Left hindlimb (tissue), 1 donor: Measurements from ENCODE around the gene GLYATL3.

ENCODE experiments used
- DNase-seq: peaks from one replicate; pipeline ENCODE4 v3.0.0-alpha.2; 2018

Gene GLYATL3

DNA sequence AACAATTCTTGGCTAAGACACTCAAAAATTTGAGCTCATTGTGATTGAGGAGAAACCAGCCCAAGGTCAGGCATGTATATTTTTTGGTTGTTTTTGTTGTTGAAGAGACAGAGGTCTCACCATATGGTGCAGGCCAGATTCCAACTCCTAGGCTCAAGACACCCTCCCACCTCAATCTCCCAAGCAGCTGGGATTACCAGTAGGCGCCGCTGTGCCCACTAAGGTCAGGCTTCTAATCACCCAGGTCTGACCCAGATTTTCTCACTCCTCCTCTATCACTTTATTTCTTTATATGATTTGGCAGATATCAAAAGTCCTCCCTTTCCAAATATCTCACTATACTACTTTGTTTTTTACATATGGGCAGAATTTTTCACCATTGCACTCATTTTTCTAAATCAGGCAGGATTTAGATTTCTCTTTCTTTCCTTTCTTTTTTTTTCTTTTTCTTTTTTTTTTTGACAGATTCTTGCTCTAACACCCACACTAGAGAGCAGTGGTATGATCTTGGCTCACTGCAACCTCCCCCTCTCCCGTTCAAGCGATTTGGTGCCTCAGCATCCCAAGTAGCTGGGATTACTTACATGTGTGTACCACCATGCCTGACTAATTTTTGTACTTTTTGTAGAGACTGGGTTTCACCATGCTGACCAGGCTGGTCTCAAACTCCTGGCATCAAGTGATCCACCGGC, 49.0 kb downstream of the GLYATL3 start:
- no peak for DNase-seq

DNA sequence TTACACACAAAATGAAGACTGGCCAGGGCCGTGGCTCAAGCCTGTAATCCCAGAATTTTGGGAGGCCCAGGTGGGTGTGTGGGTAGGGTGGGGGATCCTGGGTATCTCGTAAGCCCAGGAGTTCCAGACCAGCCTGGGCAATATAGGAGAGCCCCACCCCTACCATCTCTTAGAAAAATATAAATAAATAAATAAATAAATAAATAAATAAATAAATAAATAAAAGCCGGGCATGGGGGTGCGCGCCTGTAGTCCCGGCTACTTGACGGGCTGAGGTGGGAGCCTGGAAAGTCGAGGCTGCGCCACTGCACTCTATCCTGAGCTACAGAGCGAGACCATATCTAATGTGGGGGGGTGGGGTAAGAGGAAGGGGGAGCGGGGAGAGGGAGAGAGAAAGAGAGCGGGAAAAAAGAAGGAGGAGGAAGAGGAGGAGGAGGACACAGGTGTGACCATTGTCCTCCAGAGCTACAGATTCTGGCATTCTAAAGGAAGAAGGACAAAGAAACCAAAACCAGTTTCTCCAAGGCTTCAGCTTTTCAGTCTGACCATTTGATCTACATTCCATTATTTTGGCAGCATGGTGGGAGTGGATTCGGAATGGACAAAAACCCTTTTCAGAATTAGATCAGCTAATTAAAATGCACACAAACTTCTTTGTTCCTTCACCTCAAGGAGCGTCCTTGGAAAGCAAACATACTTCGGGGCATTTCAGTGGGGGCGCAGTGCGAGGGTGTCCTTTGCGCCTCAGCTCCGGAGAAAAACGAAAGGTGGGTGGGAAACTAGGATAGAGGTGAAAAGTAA, 50.2 kb downstream of the GLYATL3 start:
- no peak for DNase-seq

DNA sequence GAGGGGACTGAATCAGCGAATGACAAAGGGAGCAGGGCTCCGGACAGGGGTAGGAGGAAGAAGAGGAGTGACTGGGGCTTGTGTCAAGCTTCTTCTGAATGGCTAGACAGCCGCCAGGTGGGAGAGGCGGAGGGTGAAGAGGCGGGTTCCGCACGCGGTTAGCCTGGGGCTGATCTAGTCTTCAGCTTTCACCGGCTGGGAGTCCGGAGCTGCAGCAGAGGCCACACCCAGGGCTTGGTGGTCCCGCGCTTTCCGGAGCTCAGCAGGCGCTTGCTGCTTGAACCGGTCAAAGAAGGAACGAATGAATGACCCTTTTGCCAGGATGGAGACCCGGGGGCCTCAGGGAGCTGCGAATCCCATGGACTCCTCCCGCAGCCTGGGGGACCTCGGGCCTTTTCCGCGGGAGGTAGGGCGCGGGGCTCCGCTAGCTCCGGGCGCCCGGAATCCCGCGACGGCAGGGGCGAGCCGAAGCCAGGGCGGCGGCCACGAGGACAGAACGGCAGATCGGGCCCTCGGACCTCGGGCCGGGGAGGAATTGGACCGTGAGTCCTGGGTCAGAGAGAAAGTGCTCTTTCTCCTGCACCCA, 50.9 kb downstream of the GLYATL3 start, which contains the start of gene C6orf141:
Gene C6orf141, plus strand, starts transcription at position 177 of the 586 bp plus-strand sequence. Its CDS starts 125 bp downstream, at position 302.
- DNase-seq: peak; percentile 35

DNA sequence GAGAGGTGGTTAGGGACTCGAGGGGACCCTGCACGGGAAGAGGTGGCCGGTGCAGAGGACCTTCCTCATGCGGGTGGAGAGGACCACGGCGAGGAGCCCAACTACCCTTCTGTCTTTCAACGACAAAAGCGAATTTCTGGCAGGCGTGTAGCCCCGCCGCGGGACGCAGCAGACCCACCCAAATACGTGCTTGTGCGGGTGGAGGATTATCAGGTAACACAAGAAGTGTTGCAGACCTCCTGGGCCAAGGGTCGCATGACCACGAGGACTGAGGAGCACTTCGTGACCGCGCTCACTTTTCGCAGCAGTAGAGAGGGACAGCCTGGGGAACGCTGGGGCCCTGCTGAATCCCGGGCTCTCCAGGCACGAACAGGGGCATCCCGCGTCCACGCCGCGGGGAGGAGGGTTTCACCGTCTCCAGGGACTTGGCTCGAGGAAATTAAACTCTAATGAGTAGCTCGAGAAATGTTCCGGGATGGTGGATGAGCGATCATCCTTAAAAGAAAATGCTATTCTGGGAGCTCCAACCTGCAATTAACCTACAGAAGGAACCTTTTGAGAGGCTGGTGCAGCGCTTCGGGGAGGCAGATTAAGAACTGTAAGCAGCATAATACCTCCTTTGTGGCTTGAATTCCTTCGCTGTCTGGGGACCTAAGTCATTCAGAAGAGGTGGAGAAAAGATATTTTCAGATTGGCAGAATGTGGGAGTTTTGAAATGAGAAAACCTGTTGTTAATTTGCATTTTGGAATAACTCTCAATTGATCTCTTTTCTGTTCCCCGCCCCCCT, 51.5 kb downstream of the GLYATL3 start:
- DNase-seq: no peak

DNA sequence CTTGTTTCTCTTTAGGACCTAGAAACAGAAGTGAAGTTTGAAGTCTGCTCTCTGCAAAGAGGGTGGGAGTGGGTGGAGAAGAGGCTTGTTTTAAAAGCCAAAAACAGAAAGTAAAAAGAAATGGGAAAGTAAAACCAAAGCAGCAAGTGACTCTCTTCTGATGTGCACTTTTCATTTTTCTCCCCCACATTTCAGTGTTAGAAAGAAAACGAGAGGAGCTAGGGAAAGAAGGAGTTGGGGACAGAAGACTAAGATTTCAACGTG, 52.1 kb downstream of the GLYATL3 start:
- no peak for DNase-seq

DNA sequence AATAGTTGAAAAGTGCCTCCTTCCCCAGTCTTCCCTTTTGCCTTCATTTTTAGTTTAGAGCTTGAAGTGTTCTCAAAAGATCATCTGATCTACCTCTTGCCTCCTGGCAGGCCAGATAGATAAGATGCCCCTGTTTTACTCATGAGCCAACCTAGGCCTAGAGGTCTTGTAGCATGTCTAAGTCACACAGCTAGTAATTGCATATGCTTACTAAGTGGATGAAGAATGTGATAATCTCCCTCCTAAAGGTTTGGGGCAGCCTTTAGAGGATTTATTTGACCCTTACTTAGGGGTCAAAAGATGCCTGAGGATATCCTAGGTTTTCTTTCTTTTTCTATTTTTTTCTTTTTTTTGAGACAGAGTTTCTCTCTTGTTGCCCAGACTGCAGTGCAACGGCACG, 52.9 kb downstream of the GLYATL3 start:
- no peak for DNase-seq

DNA sequence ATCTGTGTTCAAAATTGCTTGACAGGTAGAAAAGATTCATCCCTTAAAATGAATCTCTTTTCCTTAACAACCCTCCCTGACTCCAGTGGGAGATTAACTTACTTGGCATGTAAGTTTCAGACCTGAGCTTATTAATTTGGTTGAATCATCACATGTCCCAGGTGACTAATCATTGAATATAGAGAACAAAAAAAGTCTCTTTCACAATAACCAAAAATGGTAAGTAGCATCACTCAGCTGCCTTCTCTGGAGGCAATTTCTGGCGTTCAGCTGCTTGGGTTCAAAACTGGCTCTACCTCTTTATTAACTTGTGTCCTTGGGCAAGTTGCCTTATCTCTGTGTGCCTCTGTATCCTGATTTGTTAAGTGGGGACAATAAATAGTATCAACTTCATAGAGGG, 53.7 kb downstream of the GLYATL3 start:
- no peak for DNase-seq

DNA sequence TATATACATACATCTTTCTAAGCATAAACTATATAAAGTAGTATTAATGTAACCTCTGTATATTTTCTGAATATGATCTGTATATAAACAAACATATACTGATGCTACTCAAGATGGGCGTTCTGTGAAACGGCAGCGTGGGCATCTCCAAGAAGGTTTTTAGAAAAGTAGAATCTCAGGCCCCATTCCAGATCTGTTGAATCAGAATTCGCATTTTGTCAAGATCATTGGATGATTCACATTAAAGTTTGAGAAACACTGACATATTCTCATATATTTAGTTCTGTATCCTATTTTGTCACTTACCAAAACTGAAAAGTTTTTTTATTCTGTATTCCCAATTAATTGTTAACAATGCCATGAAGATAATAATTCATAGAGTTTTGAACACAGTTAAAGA, 56.2 kb downstream of the GLYATL3 start:
- no peak for DNase-seq

DNA sequence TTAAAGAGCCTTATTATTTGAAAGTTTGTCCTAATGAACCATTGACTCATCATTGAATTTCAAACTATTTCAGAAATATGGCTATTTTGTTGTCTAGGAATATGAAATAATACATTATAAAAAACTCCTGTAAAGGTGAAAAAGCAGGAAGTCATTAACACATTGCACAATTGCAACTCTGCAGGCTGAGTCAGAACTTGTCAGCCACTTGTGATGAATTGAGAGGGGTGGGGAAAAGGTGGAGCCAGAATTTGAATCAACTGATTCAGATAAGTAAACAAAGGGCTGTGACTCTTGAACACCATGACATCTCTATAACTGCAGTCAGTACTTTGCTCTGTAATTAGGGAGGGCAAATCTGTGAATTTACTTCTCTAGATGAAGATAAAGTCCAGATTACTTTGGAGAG, 56.7 kb downstream of the GLYATL3 start:
- no peak for DNase-seq

DNA sequence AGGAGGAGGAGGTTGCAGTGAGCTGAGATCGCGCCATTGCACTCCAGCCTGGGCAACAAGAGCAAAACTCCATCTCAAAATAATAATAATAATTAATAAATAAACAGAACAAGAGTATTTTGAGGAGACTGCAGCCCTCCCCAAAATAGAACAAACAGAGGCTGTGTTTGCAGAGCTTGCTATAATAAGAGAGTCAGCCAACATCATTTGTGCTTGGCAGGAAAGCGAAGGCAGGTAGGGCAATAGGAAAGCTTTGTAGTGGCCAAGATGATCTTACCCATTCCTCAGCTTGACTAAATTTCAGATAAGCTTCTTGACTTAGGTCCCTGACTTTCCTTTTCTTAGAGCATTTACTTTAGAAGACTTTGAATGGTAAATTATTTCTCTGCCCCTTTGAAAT, 57.5 kb downstream of the GLYATL3 start:
- DNase-seq: no peak

DNA sequence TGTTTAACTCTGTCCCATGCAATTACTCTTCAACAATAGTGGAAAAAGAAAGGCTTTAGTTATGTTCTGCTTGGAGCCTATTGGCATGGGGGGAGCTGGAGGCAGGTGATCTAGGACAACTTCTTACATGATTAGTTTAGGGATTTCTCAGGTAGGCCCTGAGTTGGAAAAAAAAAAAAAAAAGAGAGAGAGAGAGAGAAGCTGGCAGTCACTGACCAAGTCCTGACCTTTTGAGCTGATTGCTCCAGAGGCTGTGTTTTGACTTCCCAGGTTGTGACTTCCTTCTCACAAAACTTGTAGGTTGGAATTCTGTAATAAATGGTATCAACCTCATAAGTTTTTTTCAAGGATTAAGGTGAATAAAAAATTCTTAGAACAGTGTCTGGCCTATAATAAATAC, 58.5 kb downstream of the GLYATL3 start:
- DNase-seq: no peak

DNA sequence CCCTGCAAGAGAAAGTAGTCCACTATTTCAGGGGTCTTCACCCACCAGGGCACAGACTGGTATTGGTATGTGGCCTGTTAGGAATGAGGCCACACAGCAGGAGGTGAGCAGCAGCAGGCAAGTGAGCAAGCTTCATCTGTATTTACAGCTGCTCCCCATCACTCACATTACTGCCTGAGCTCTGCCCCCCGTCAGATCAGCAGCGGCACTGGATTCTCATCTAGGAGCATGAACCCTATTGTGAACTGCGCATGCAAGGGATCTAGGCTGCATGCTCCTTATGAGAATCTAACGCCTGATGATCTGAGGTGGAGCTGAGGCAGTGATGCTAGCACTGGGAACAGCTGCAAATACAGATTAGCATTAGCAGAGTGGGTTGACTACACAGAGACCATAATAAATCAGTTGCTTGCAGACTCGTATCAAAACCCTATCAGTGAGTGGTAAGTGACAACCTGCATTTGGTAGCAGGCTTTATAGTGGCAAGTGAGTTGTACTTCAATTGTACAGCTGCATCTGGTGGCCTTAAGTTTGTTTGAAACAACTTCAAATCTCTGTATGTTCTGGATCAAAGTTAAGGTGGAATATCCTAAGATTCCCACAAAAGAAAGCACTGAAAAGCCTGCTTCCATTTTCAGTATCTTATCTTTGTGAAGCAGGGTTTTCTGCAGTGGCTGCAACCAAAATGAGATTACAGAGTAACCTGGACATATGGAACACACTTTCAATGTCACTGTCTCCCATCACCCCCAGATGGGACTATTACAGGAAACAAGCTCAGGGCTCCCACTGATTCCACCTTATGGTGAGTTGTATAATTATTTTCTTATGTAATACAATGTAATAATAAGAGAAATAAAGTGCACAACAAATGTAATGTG, 63.5 kb downstream of the GLYATL3 start:
- no peak for DNase-seq

DNA sequence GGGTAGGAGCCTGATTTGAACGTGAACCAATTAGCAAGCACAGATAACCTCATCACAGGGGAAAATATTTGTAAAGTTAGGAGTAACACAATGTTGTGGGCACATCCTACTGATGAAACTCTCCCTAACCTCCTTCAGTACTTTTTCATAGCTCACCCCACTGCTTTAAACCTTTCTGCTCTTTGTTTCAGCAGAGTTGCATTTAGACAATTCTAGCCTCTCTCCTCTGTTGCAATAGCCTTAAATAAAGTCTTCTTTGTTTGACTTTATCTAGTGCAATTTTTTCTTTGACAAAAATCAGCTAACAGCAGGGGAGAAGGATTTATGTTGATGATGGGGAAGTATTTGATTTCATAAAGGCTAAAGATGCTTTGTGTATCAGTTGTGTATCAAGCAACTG, 64.8 kb downstream of the GLYATL3 start:
- DNase-seq: no peak

DNA sequence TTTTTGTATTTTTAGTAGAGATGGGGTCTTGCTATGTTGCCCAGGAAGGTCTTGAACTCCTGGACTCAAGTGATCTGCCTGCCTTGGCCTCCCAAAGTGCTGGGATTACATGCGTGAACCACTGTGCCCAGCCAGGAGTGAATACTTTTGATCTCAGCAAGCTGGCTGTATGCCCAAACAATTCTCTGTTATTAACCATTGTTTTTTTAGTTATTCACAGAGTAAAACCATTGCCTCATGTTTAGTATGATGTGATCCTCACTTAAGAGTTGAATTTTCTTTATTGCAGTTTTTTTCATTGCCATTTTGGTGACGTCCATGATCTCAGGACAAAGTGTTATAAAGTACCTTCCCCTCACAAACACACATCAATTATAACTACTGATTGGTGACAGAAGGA, 65.5 kb downstream of the GLYATL3 start:
- no peak for DNase-seq

DNA sequence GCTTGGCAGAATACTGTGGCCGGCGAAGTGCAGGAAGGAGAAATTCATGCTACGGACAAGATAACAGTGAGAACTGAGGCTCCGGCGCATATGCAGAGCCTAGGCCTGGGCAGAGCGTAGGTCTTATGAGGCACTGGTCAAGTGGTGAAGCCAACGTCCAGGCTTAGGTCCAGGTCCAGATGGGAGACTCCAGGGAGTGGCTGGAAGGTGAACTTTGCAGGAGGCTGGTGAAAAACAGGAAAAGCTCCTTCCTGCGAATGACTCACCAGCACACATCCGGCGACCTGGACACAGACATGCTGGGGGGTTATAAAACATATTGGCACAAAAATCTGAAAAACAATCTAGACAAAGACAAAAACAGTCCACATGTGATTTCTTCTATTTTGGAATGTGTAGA, 66.1 kb downstream of the GLYATL3 start:
- DNase-seq: no peak

DNA sequence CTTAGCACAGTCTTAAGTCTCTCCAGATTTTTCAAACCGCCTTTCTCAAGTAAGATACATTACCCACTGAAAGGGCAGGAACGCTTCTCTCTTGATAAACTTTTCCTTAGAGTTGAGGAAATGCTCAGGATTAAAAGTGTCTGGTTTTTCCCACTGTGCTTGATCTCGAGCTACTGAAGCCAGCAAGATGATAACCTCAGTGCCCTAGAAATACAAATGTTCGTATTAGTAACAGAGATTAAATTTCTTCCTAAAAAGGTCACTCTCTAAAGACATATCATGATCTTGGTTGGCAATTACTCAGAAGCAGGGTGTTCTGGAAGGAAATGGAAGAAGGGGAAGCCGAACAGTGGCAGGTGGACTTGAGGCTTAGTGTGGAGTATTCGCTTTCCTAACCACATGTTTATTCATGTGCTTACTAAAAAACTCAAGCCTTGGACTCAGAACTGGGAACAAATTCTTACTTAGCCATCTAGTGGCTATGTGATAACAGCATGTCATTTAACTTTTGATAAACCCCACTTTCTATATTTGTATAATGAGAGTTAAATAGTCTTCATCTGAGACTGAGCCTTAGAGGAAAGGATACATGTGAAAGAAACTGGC, 70.9 kb downstream of the GLYATL3 start:
- DNase-seq: no peak

DNA sequence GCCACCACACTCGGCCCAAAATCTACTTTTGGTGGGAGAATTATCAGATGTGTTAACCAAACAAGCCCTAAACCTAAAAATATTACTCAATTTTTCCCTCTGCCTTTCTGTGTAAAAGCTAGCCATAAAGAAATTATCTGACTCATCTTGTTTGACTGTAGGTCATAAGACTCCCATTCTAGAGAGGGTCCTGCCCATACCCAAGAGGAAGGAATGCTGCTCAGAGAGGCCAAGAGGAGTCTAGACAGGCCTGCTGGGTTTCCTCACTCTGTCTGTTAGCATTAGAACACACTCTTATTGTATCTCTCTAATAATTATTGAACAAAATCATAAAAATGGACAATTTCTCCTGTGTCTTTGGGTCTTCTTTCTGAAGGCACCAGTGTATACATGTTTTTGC, 76.9 kb downstream of the GLYATL3 start:
- no peak for DNase-seq
